22Rv1 (cell line): ENCODE measurements around the gene RGS11.

Source experiments
- CTCF ChIP-seq: fragments of 450-650 bp; IDR thresholded peaks from 2 replicates; pipeline ENCODE4 v1.5.1; 2017; ENCODE audit warnings: mild to moderate bottlenecking
- ZFX ChIP-seq: fragments of 450-650 bp; IDR thresholded peaks from 2 replicates; pipeline ENCODE4 v1.6.1; 2017; ENCODE audit warnings: antibody characterized with exemption, borderline replicate concordance

GRCh38 chr16:280005-280460 is 4.3 kb upstream of the RGS11 start:
- TF ChIP-seq CTCF, result no peak
- TF ChIP-seq ZFX, result no peak
